ENCODE data around the gene FSTL4. TPM values are rescaled to one million over a fixed set of nuclear protein-coding genes. Genes with fewer than 3 reads are reported as not detected.

FSTL4 gene
- total and polyA plus RNA-seq, 2 donors from 2014 or later = 0.09 to 4.0 TPM

GRCh38 chr5:133299728-133300127 lies 312.6 kb downstream of the FSTL4 start:
- Histone ChIP-seq H3K27ac (ENCODE audit: low read depth in 2 of 2, low read length in 2 of 2) (no peak overlapping the region), H3K4me3 (ENCODE audit: low read length in 3 of 3) (no peak overlapping the region), H3K27me3 (ENCODE audit: control insufficient read depth, insufficient read depth, low read length) (no peaks in the 10 kb centered on the region), H3K9ac (ENCODE audit: low read length in 3 of 3) (no peak overlapping the region), H3K36me3 (ENCODE audit: control insufficient read depth in 2 of 3, insufficient read depth in 3 of 3, low read length in 3 of 3) (no peaks in the 10 kb centered on the region), H3K9me3 (ENCODE audit: control insufficient read depth in 2 of 3, insufficient read depth in 1 of 3, low read length in 3 of 3) (no peaks in the 10 kb centered on the region), H3K4me1 (ENCODE audit: control insufficient read depth in 2 of 3, insufficient read depth in 2 of 3, low read depth in 1 of 3, low read length in 3 of 3) (no peaks in the 10 kb centered on the region)
- TF ChIP-seq CTCF (IDR thresholded peaks at IDR 0.05; ENCODE audit: borderline replicate concordance, extremely low read depth, insufficient read depth) = no peak
- intact Hi-C loops (cut with DNase I) = no loop called here
- FAIRE-seq (no peak), DNase-seq (no peak)

GRCh38 chr5:133299021-133299420 lies 313.3 kb downstream of the FSTL4 start:
- Histone ChIP-seq H3K36me3 (ENCODE audit: control insufficient read depth in 2 of 3, insufficient read depth in 3 of 3, low read length in 3 of 3) (no peaks in the 10 kb centered on the region), H3K27ac (ENCODE audit: low read depth in 2 of 2, low read length in 2 of 2) (no peak overlapping the region), H3K9me3 (ENCODE audit: control insufficient read depth in 2 of 3, insufficient read depth in 1 of 3, low read length in 3 of 3) (no peaks in the 10 kb centered on the region), H3K27me3 (ENCODE audit: control insufficient read depth, insufficient read depth, low read length) (no peaks in the 10 kb centered on the region), H3K4me3 (ENCODE audit: low read length in 3 of 3) (no peak overlapping the region), H3K4me1 (ENCODE audit: control insufficient read depth in 2 of 3, insufficient read depth in 2 of 3, low read depth in 1 of 3, low read length in 3 of 3) (no peaks in the 10 kb centered on the region), H3K9ac (ENCODE audit: low read length in 3 of 3) (no peak overlapping the region)
- intact Hi-C loops (cut with DNase I) = no loop called here
- no peak for DNase-seq
- FAIRE-seq = no peak
- TF ChIP-seq CTCF (IDR thresholded peaks at IDR 0.05; ENCODE audit: borderline replicate concordance, extremely low read depth, insufficient read depth) = no peak

GRCh38 chr5:133298447-133298846 lies 313.9 kb downstream of the FSTL4 start:
- H3K9me3 ChIP-seq (ENCODE audit: control insufficient read depth in 2 of 3, insufficient read depth in 1 of 3, low read length in 3 of 3) = no peaks in the 10 kb centered on the region
- DNase-seq (no peak), FAIRE-seq (no peak)
- intact Hi-C loops (cut with DNase I) = no loop called here
- H3K4me1 ChIP-seq (ENCODE audit: control insufficient read depth in 2 of 3, insufficient read depth in 2 of 3, low read depth in 1 of 3, low read length in 3 of 3) = no peaks in the 10 kb centered on the region
- no peaks in the 10 kb centered on the region for H3K27me3 ChIP-seq (ENCODE audit: control insufficient read depth, insufficient read depth, low read length)
- no peak overlapping the region for H3K4me3 ChIP-seq (ENCODE audit: low read length in 3 of 3)
- H3K27ac ChIP-seq (ENCODE audit: low read depth in 2 of 2, low read length in 2 of 2) = no peak overlapping the region
- no peaks in the 10 kb centered on the region for H3K36me3 ChIP-seq (ENCODE audit: control insufficient read depth in 2 of 3, insufficient read depth in 3 of 3, low read length in 3 of 3)
- no peak for TF ChIP-seq CTCF (IDR thresholded peaks at IDR 0.05; ENCODE audit: borderline replicate concordance, extremely low read depth, insufficient read depth)
- no peak overlapping the region for H3K9ac ChIP-seq (ENCODE audit: low read length in 3 of 3)

- no peaks in the 10 kb centered on the region for H3K9me3 ChIP-seq (ENCODE audit: control insufficient read depth in 2 of 3, insufficient read depth in 1 of 3, low read length in 3 of 3)
- DNase-seq (no peak), FAIRE-seq (no peak)
- no peak overlapping the region for H3K27ac ChIP-seq (ENCODE audit: low read depth in 2 of 2, low read length in 2 of 2)
- no peaks in the 10 kb centered on the region for H3K27me3 ChIP-seq (ENCODE audit: control insufficient read depth, insufficient read depth, low read length)
- H3K4me3 ChIP-seq (ENCODE audit: low read length in 3 of 3) = no peak overlapping the region
- TF ChIP-seq CTCF (IDR thresholded peaks at IDR 0.05; ENCODE audit: borderline replicate concordance, extremely low read depth, insufficient read depth) = no peak
- intact Hi-C loops (cut with DNase I) = no loop called here
- no peaks in the 10 kb centered on the region for H3K4me1 ChIP-seq (ENCODE audit: control insufficient read depth in 2 of 3, insufficient read depth in 2 of 3, low read depth in 1 of 3, low read length in 3 of 3)
- H3K36me3 ChIP-seq (ENCODE audit: control insufficient read depth in 2 of 3, insufficient read depth in 3 of 3, low read length in 3 of 3) = no peaks in the 10 kb centered on the region
- no peak overlapping the region for H3K9ac ChIP-seq (ENCODE audit: low read length in 3 of 3)
These were observed 315.0 kb downstream of the FSTL4 start for GRCh38 chr5:133297293-133297692.
